Esophagus squamous epithelium (tissue), 5 donors: ENCODE results near the gene BARX1. TPM values are rescaled to one million over a fixed set of nuclear protein-coding genes. Genes with fewer than 3 reads are reported as not detected.
"Not testable (repeated sequence)": the region's sequence is repeated elsewhere in the genome, so short reads cannot be mapped to it uniquely, and the experiment has no call there.

ENCODE experiments used
- DNase-seq: peaks from one replicate; lab custom pipeline; 2025; lab: John Stamatoyannopoulos, UW
- H3K27ac ChIP-seq, 4 donors: fragments of 200-600 bp; sonication (generic); one replicate each; pipeline ENCODE4 v1.5.1; 2016 to 2019; ENCODE audit warnings: mild to moderate bottlenecking in 1 of 4
- H3K27me3 ChIP-seq, 4 donors: fragments of 200-600 bp; sonication (generic); 1 replicate in 3 of 4; 2 replicates in 1 of 4; pipeline versions ENCODE4 v1.5.1 to v1.6.0; 2017 to 2021; ENCODE audit warnings: antibody characterized with exemption in 1 of 4
- H3K36me3 ChIP-seq, 3 donors: fragments of 200-600 bp; sonication (generic); one replicate each; pipeline ENCODE4 v1.5.1; 2016 to 2019
- H3K4me1 ChIP-seq, 3 donors: fragments of 200-600 bp; sonication (generic); one replicate each; pipeline ENCODE4 v1.5.1; 2017 to 2019
- H3K4me3 ChIP-seq, 4 donors: fragments of 200-600 bp; sonication (generic); 1 replicate in 3 of 4; 2 replicates in 1 of 4; pipeline ENCODE4 v1.5.1; 2016 to 2019; ENCODE audit warnings: mild to moderate bottlenecking in 2 of 4, moderate library complexity in 1 of 4
- H3K9me3 ChIP-seq, 3 donors: fragments of 200-600 bp; sonication (generic); one replicate each; pipeline ENCODE4 v1.5.1; 2016 to 2019
- POLR2A ChIP-seq, 4 donors: fragments of 450-650 bp; IDR thresholded peaks; one replicate each; pipeline ENCODE4 v1.6.1; 2017; ENCODE audit warnings: antibody characterized with exemption in 4 of 4, mild to moderate bottlenecking in 4 of 4, moderate library complexity in 3 of 4
- WGBS, 2 donors: methylation state at CpG; one replicate each; pipeline ENCODE4 v1.1.5; 2018; 5-methylcytosine and 5-hydroxymethylcytosine counted together
- intact Hi-C: fragments of 100-400 bp; cut with DNase I; formaldehyde crosslinking; loops from one replicate; pipeline ENCODE4 v1.15.0; 2022
- total RNA-seq, 4 donors: library from RNA; depleted of rRNA; stranded (reverse); fragments of >200 nt; gene quantifications; one replicate each; pipeline ENCODE4 v1.1.0, GENCODE V29; 2016
- TF ChIP-seq, protein P1 (sequence below), 6 experiments: fragments of 450-650 bp in 4 of 6; fragments of 200-600 bp in 2 of 6; sonication (generic) in 2 of 6; IDR thresholded peaks; one replicate each; pipeline ENCODE4 v1.5.1; 2016 to 2019; ENCODE audit warnings: antibody characterized with exemption in 6 of 6, mild to moderate bottlenecking in 4 of 6, moderate library complexity in 4 of 6
- donor health status: DM: yes; HTN: yes; CAD: no.

The BARX1 gene
- total RNA-seq, 4 donors from 2014 or later, result not detected

- intact Hi-C loops, result no loop called here
- Histone ChIP-seq H3K4me1 (no peaks in the 10 kb centered on the region), H3K9me3 (peaks cover 0 to 5% (median 0%) of the 10 kb centered on the region in 3 donors), H3K36me3 (no peaks in the 10 kb centered on the region), H3K27ac (no peak overlapping the region), H3K4me3 (no peak overlapping the region), H3K27me3 (peaks cover 0 to 34% (median 0%) of the 10 kb centered on the region in 4 donors)
- DNase-seq, result no peak
- no peak for TF ChIP-seq POLR2A (IDR thresholded peaks at IDR 0.05)
- TF ChIP-seq, protein P1, sequence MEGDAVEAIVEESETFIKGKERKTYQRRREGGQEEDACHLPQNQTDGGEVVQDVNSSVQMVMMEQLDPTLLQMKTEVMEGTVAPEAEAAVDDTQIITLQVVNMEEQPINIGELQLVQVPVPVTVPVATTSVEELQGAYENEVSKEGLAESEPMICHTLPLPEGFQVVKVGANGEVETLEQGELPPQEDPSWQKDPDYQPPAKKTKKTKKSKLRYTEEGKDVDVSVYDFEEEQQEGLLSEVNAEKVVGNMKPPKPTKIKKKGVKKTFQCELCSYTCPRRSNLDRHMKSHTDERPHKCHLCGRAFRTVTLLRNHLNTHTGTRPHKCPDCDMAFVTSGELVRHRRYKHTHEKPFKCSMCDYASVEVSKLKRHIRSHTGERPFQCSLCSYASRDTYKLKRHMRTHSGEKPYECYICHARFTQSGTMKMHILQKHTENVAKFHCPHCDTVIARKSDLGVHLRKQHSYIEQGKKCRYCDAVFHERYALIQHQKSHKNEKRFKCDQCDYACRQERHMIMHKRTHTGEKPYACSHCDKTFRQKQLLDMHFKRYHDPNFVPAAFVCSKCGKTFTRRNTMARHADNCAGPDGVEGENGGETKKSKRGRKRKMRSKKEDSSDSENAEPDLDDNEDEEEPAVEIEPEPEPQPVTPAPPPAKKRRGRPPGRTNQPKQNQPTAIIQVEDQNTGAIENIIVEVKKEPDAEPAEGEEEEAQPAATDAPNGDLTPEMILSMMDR (IDR thresholded peaks at IDR 0.05), result no peak
- 85 to 100% methylated on average over 1 to 3 of the region's 3 CpGs for WGBS, 2 donors
Observed at GRCh38 chr9:93976081-93976480, 20.9 kb upstream of the BARX1 start.

DNA sequence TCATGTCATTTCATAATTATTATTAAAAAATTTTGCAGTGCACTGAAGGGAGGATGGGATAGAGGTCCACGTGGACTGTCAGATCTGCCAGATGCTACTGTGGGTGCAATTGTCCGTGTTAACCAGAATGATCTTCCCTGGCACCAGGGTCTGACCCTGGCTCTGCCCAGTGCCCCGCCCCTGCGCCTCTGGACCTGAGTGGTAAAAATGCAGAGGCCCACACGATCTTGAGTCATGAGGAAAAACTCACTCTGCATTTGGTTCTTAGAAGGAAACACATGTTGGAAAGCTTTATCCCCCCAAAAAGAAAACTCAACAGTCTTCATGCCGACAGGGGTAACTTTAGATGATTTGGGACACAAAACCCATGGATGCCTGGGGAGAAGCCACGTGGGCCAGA is 20.1 kb upstream of the BARX1 start:
- intact Hi-C loops, result no loop called here
- WGBS, 2 donors, result 65 to 74% methylated on average over 6 to 7 of the region's 7 CpGs
- H3K27ac ChIP-seq, result no peak overlapping the region
- peaks cover 0 to 29% (median 0%) of the 10 kb centered on the region in 4 donors for H3K27me3 ChIP-seq
- no peak for DNase-seq
- no peaks in the 10 kb centered on the region for H3K4me1 ChIP-seq
- TF ChIP-seq POLR2A (IDR thresholded peaks at IDR 0.05), result no peak
- TF ChIP-seq, protein P1 (IDR thresholded peaks at IDR 0.05), result no peak
- H3K9me3 ChIP-seq, result peaks cover 0 to 5% (median 0%) of the 10 kb centered on the region in 3 donors
- H3K36me3 ChIP-seq, result no peaks in the 10 kb centered on the region
- H3K4me3 ChIP-seq, result no peak overlapping the region

- no peak overlapping the region for H3K4me3 ChIP-seq
- H3K36me3 ChIP-seq, result no peaks in the 10 kb centered on the region
- no peak for DNase-seq
- H3K27ac ChIP-seq, result no peak overlapping the region
- H3K4me1 ChIP-seq, result no peaks in the 10 kb centered on the region
- TF ChIP-seq, protein P1 (IDR thresholded peaks at IDR 0.05), result no peak
- no peak for TF ChIP-seq POLR2A (IDR thresholded peaks at IDR 0.05)
- peaks cover 0 to 5% (median 0%) of the 10 kb centered on the region in 3 donors for H3K9me3 ChIP-seq
- WGBS, 2 donors, result 37 to 48% methylated on average over 3 of the region's 3 CpGs
- intact Hi-C loops, result no loop called here
- peaks cover 0 to 27% (median 0%) of the 10 kb centered on the region in 4 donors for H3K27me3 ChIP-seq
Observed at GRCh38 chr9:93974151-93974550, 19.0 kb upstream of the BARX1 start.

GRCh38 chr9:93972655-93973054 is 17.5 kb upstream of the BARX1 start:
- H3K9me3 ChIP-seq, intact Hi-C loops, H3K4me3 ChIP-seq, DNase-seq, H3K27ac ChIP-seq, H3K36me3 ChIP-seq, H3K4me1 ChIP-seq: not testable (repeated sequence)
- H3K27me3 ChIP-seq, result peaks cover 0 to 27% (median 0%) of the 10 kb centered on the region in 4 donors
- WGBS, 2 donors, result 87 to 90% methylated on average over 3 of the region's 3 CpGs

GRCh38 chr9:93969328-93969661 is 14.1 kb upstream of the BARX1 start:
- Histone ChIP-seq H3K9me3 (peaks cover 0 to 5% (median 0%) of the 10 kb centered on the region in 3 donors), H3K27me3 (peaks cover 0 to 54% (median 0%) of the 10 kb centered on the region in 4 donors), H3K36me3 (no peaks in the 10 kb centered on the region), H3K27ac (no peak overlapping the region), H3K4me3 (no peak overlapping the region), H3K4me1 (no peaks in the 10 kb centered on the region)
- WGBS, 2 donors, result 77 to 90% methylated on average over 3 of the region's 3 CpGs
- DNase-seq, result no peak
- intact Hi-C loops, result no loop called here
- no peak for TF ChIP-seq POLR2A (IDR thresholded peaks at IDR 0.05)
- TF ChIP-seq, protein P1 (IDR thresholded peaks at IDR 0.05), result no peak
